Neural cell (in vitro differentiated cells): Measurements from ENCODE around the gene RHEX. TPM values are rescaled to one million over a fixed set of nuclear protein-coding genes. Genes with fewer than 3 reads are reported as not detected.

Experiments used
- H2AFZ ChIP-seq: fragments of 200-600, 300-800 bp; sonication (generic), shearing (Covaris generic); 2 replicates; pipeline ENCODE4 v1.6.0; 2014; ENCODE audit warnings: low read depth, mild to moderate bottlenecking, antibody characterized with exemption, low read length, moderate library complexity
- H3F3A ChIP-seq: fragments of 200-600 bp; shearing (Covaris generic); 2 replicates; pipeline ENCODE4 v1.6.1; 2016; ENCODE audit warnings: mild to moderate bottlenecking, moderate library complexity, mixed read lengths, antibody characterized with exemption, low read length; ENCODE audit not compliant: insufficient read depth, poor library complexity, severe bottlenecking
- H3K27ac ChIP-seq: fragments of 200-600, 300-800 bp; sonication (generic), shearing (Covaris generic); 2 replicates; pipeline ENCODE4 v1.5.1; 2014; ENCODE audit warnings: mild to moderate bottlenecking, low read length, moderate library complexity
- H3K27me3 ChIP-seq: fragments of 300-800, 200-600 bp; sonication (generic), shearing (Covaris generic); 2 replicates; pipeline ENCODE4 v1.6.0; 2014; ENCODE audit warnings: mild to moderate bottlenecking, low read depth, low read length, moderate library complexity; ENCODE audit not compliant: insufficient read depth
- H3K36me3 ChIP-seq: fragments of 300-800, 200-600 bp; sonication (generic), shearing (Covaris generic); 2 replicates; pipeline ENCODE4 v1.5.1; 2014; ENCODE audit warnings: mild to moderate bottlenecking, antibody characterized with exemption, low read length, moderate library complexity; ENCODE audit not compliant: insufficient read depth
- H3K4me2 ChIP-seq: fragments of 300-800, 200-600 bp; sonication (generic), shearing (Covaris generic); 2 replicates; pipeline ENCODE4 v1.6.0; 2014; ENCODE audit warnings: mild to moderate bottlenecking, low read length
- H3K4me3 ChIP-seq: fragments of 300-800, 200-600 bp; sonication (generic), shearing (Covaris generic); 2 replicates; pipeline ENCODE4 v1.5.1; 2014; ENCODE audit warnings: mild to moderate bottlenecking, low read length, moderate library complexity
- H3K79me2 ChIP-seq: fragments of 200-600 bp; shearing (Covaris generic); replicated peaks from 2 replicates; pipeline ENCODE4 v1.6.0; 2014; ENCODE audit warnings: mild to moderate bottlenecking, low read length, moderate library complexity; ENCODE audit not compliant: insufficient read depth
- H3K9ac ChIP-seq: fragments of 300-800, 200-600 bp; sonication (generic), shearing (Covaris generic); 2 replicates; pipeline ENCODE4 v1.6.1; 2016; ENCODE audit warnings: mild to moderate bottlenecking, low read length, mixed read lengths
- H3K9me2 ChIP-seq: fragments of 200-600 bp; shearing (Covaris generic); 2 replicates; pipeline ENCODE4 v1.6.1; 2016; ENCODE audit warnings: mild to moderate bottlenecking, low read length, mixed read lengths; ENCODE audit not compliant: insufficient read depth
- H3K9me3 ChIP-seq: fragments of 200-600, 300-800 bp; sonication (generic), shearing (Covaris generic); 2 replicates; pipeline ENCODE4 v1.6.1; 2016; ENCODE audit warnings: mild to moderate bottlenecking, mixed run types, low read length, moderate library complexity, mixed read lengths
- H4K20me1 ChIP-seq: fragments of 200-600 bp; shearing (Covaris generic); 2 replicates; pipeline ENCODE4 v1.6.1; 2016; ENCODE audit warnings: mild to moderate bottlenecking, mixed run types; ENCODE audit not compliant: insufficient read depth
- CTCF ChIP-seq: fragments of 450-650 bp; IDR thresholded peaks from 2 replicates; pipeline ENCODE4 v1.5.1; 2014; ENCODE audit warnings: antibody characterized with exemption, mild to moderate bottlenecking, moderate library complexity; ENCODE audit not compliant: poor library complexity, severe bottlenecking
- EP300 ChIP-seq: fragments of 450-650 bp; conservative IDR thresholded peaks from 2 replicates; pipeline ENCODE4 v1.6.1; 2014; ENCODE audit warnings: antibody characterized with exemption, mild to moderate bottlenecking, moderate library complexity; ENCODE audit not compliant: poor library complexity, severe bottlenecking
- EZH2 ChIP-seq: fragments of 200-600, 300-800 bp; shearing (Covaris generic), sonication (generic); IDR thresholded peaks from 2 replicates; pipeline ENCODE4 v1.6.1; 2014; ENCODE audit warnings: antibody characterized with exemption, low read length, borderline replicate concordance, mild to moderate bottlenecking; ENCODE audit not compliant: insufficient read depth, poor library complexity, severe bottlenecking
- MXI1 ChIP-seq: fragments of 450-650 bp; conservative IDR thresholded peaks from 2 replicates; pipeline ENCODE4 v1.6.1; 2014; ENCODE audit warnings: antibody characterized with exemption, mild to moderate bottlenecking; ENCODE audit not compliant: poor library complexity, severe bottlenecking
- POLR2AphosphoS5 ChIP-seq: IDR thresholded peaks from 2 replicates; pipeline ENCODE4 v1.6.1; 2012
- RAD21 ChIP-seq: fragments of 450-650 bp; conservative IDR thresholded peaks from 2 replicates; pipeline ENCODE4 v1.6.1; 2014; ENCODE audit warnings: antibody characterized with exemption, mild to moderate bottlenecking, moderate library complexity
- REST ChIP-seq: IDR thresholded peaks from 2 replicates; pipeline ENCODE4 v1.6.1; 2012; ENCODE audit warnings: borderline replicate concordance
- SMC3 ChIP-seq: fragments of 450-650 bp; conservative IDR thresholded peaks from 2 replicates; pipeline ENCODE4 v1.6.1; 2014; ENCODE audit warnings: antibody characterized with exemption, mild to moderate bottlenecking, moderate library complexity; ENCODE audit not compliant: poor library complexity
- TAF1 ChIP-seq: IDR thresholded peaks from 2 replicates; pipeline ENCODE4 v1.6.1; 2012; ENCODE audit warnings: low read depth
- polyA plus RNA-seq: library from polyadenylated mRNA; depleted of rRNA; stranded (reverse); fragments of >200 nt; gene quantifications from 2 replicates; pipeline ENCODE4 v1.2.3, GENCODE V29; 2014

RHEX gene
- polyA plus RNA-seq, 1 donor from 2014 or later, result not detected

GRCh38 chr1:206100226-206100815, 47.3 kb downstream of the RHEX start:
- Histone ChIP-seq H3F3A (no peaks in the 10 kb centered on the region), H3K9ac (no peak overlapping the region), H3K79me2 (no peaks in the 10 kb centered on the region), H2AFZ (no peak overlapping the region), H3K9me3 (no peaks in the 10 kb centered on the region), H3K9me2 (no peaks in the 10 kb centered on the region), H3K27ac (no peak overlapping the region), H3K4me2 (no peak overlapping the region), H3K27me3 (no peaks in the 10 kb centered on the region), H3K36me3 (no peaks in the 10 kb centered on the region), H3K4me3 (no peak overlapping the region), H4K20me1 (no peaks in the 10 kb centered on the region)
- TF ChIP-seq EZH2, result no peak
- no peak for TF ChIP-seq MXI1
- TF ChIP-seq POLR2AphosphoS5, result no peak
- TF ChIP-seq REST, result no peak
- no peak for TF ChIP-seq SMC3
- TF ChIP-seq EP300, result no peak
- TF ChIP-seq RAD21, result no peak
- TF ChIP-seq TAF1, result no peak
- TF ChIP-seq CTCF, result no peak

- no peak overlapping the region for H2AFZ ChIP-seq
- no peaks in the 10 kb centered on the region for H3K27me3 ChIP-seq
- no peak overlapping the region for H3K27ac ChIP-seq
- no peaks in the 10 kb centered on the region for H4K20me1 ChIP-seq
- no peaks in the 10 kb centered on the region for H3K9me2 ChIP-seq
- H3K36me3 ChIP-seq, result no peaks in the 10 kb centered on the region
- TF ChIP-seq TAF1 (no peak), POLR2AphosphoS5 (no peak), RAD21 (no peak), REST (no peak), EZH2 (no peak), SMC3 (no peak), MXI1 (no peak), CTCF (no peak), EP300 (no peak)
- no peaks in the 10 kb centered on the region for H3F3A ChIP-seq
- no peaks in the 10 kb centered on the region for H3K9me3 ChIP-seq
- H3K79me2 ChIP-seq, result no peaks in the 10 kb centered on the region
- H3K4me3 ChIP-seq, result no peak overlapping the region
- no peak overlapping the region for H3K9ac ChIP-seq
- H3K4me2 ChIP-seq, result no peak overlapping the region
Observed at GRCh38 chr1:206101351-206102045, 48.5 kb downstream of the RHEX start.
